ENCODE results near the gene ITPR1.

Gene ITPR1

DNA sequence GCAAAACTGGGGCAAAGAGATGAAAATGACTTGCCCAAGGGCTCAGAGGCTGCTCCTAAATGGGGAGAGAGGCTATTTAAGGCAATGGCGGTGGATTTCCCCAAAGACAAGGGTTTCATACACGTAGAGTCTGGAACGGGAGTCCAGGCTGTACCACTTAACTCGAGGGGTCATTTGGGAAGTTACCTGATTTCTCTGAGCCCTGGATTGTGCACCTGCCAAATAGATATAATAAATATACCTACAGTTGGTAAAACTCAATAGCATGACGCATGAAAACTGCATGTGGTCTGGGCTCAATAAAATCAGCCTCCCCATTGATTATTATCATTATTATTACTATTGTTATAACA lies 1.3 kb upstream of the ITPR1 start:
- DNase-seq (ENCODE audit: low spot score), result no peak

DNA sequence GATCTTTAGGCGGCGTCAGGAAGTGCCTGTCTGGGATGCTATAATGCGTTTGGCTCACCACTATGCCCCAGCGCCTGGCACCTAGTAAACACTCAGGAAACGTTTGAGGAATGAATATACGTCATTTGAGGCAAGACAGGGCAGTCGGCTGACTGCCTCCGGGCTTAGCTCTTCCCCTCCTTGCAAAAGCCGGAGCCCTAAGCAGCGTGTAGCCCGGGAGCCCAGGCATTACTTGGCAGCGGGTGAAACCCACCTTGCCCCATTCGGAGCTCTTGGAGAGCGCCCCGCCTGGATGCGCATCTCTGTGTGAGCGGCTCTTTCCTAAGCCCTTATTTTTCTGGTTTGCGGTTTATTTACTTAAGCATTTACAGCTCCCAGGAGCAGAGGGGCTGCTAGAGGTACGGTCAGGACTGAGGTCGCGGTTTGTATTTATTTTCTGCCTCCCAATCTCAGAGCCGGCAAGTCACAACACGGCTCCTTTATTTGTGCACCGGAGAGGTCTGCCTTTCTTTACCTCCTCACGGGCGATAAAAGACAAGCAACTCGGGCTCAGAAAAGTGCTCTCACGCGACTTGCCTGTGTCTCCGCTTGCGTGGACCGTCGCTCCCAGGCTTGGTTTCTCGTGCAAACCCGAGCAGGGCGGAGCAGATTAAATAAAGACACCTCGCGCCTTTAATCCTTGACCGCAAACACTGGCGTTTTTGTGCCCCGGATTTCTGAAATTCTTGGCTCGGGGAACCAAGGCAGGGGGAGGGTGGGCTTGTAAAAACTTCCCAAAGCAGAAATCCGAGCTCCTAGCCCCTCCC lies 737 bp upstream of the ITPR1 start:
- peak; percentile 64 for DNase-seq (ENCODE audit: low spot score)

DNA sequence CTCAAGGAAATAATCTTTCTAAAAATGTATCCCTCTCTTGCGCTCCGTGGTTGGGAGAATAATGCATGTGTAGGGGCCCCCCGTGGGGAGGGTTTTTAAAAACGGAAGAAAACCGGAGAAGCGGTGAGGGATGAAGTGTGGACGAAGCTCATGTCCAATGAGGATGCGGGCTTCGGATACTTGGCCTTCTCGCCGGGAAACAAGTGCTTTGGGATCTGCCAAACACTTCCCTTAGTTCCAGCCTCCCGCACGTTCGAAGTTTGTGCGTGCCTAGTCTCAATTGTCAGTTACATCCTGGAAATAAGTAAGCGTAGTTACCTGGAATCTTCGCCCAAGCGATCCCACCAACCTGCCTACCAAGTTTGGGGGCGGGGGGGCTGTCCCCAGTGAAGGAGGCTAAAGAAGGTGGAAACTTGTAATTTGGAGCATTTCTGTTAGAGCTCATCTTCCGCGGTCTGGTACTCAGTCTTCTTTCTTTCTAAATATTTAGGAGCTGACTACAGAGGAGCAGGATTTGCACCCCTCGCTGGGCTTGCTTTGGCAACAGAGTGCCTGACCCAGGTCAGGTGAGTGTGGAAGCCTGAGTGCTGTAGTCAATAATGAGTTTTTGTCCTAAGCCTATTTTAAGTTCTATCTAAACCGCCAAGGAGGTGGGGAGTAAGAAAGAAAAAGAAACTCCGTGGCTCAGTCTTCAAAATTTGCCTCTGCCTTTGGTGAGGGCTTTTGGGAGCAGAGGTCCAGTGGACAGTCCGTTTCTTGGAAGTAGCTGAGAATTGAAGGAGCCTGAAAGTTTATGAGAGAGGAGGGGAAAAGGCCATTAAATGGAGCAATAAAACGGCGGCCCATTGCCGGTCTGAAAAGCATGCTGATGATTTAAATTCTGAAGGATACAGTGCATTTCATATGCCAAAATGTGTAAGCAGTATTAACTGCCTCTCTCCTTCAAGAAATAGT lies 1.1 kb downstream of the ITPR1 start:
- DNase-seq (ENCODE audit: low spot score), result peak; percentile 54

DNA sequence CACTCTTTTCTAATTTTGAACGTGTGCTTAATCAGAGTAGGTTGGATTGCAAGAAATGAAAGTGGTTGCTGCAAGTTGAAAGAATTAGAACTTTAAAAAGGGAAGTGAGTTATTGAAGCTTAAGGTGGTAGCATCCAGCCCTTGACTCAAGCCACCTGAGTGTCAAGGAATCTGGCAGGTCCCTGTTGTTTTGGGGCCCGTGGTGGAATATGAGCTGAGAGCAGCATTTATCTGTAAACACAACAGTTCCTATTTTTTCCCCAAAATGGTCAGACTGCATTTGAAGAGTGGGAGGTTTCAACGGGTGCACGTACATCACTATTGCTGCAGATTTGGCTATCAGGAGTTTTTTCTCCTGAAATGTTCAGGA lies 1.7 kb downstream of the ITPR1 start:
- DNase-seq (ENCODE audit: low spot score), result no peak

DNA sequence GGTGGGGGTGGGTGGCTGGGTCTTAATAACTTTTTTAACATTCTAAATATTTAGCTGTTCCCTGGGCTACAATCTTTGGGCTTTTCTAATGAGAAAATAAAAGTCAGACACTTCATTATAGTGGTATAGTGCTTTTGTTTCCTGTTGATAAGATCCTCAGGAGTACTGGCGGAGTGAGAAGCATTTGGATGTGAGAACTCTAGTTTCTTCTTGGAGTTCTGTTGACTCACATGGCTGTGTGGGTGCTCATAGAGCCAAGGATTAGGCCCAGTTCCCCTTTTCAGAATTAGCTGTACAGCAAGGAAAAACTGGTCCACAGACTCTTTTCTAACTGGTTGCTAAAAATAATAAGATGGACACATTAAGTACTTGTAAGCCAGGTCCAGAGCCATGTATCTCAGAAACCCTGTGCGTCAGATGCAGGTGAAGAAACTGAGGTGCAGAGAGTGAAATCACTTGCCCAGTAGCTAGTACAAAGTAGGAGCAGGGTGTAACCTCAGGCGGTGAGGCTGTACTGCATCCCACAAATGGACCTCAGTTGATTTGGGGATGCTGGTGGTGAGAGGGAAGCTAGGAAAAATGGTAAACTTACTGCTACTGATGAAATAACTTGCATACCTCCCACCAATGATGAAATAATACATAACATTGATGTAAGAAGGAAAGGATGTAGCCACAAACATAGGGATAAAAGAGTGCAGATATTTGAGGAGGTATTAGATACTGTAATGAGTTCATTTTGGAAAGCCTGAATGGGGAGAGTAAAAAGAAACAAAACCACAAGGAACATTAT lies 2.3 kb downstream of the ITPR1 start:
- no peak for DNase-seq (ENCODE audit: low spot score)

DNA sequence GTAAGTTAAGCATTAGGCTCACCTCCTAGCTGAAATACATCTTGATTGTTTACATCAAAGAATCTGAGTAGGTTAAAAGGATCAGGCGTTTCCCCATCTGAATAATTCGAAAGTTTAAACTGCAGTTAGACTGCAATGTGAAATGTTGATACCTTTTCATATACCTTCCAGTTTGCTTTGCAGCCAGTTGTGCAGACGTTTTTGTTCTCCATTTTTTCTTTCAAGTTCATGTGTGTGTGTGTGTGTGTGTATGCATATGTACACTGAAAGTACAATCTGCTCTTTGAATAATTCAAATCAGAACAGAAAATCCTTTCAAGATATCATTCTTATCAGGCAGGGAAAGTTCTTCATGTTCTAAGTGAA lies 2.9 kb downstream of the ITPR1 start:
- no peak for DNase-seq (ENCODE audit: low spot score)

DNA sequence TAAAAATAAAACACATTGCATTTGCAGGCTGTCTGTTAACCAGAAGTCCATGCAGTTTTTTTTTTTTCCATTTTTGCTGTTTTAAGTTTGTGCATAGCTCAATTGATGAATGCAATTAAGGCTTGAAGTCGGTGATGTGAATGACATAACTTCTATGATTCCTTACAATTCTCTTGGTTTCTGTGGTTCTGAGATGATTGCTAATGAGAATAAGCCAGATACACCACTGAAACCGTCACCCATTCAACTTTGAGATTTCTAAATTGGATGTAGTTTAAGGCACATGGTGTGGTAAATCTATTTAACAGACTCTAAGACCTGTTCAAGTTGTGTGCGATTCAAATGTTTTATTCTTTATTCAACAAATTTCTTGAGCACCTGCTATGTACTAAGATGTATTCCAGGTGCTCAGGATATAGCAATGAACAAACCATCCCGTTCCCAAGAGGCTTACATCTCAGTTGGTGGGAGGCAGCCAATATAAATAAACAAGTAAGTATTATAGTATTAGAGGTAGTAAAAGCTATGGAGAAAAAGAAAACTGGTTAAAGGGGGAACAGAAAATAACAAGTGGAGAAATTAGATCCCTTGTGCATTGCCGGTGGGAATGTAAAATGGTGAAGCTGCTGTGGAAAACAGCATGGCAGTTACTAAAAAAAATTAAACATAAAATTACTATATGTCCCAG lies 4.0 kb downstream of the ITPR1 start:
- DNase-seq (ENCODE audit: low spot score), result no peak

DNA sequence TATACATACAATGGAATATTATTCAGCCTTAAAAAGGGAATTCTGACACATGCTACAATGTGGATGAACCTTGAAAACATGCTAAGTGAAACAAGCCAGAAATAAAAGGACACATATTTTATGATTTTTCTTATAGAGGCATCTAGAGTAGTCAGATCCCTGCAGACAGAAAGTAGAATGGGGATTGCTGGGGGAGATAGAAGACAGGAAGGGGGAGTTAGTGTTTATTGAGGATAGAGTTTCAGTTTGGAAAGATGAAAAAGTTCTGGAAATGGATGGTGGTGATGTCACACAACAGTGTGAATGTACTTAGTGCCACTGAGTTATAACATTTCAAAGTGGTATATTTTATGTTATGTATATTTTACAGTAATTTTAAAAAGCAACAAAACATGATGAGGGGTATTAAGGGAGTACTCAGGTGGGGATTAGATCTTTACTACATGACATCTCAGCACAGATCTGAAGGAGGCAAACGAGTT lies 4.7 kb downstream of the ITPR1 start:
- no peak for DNase-seq (ENCODE audit: low spot score)

DNA sequence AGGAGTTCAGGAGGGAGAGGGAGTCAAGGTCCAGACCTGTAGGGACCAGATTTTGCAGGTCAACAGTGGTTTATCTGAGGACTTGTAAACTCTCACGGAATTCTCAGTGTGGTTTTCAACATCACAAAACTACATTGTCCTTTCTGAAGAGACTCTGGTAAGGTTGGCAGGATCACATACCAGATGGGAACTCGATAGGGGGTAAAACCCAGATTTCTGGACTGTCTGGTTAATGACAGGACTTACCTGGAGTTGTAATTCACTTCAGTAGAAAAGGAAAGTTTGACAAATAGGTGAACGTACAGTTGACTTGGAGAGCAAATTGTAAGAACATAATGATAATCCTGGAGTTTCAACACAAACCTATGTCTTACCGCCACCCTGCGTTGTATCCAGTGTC lies 5.3 kb downstream of the ITPR1 start:
- DNase-seq (ENCODE audit: low spot score), result no peak

DNA sequence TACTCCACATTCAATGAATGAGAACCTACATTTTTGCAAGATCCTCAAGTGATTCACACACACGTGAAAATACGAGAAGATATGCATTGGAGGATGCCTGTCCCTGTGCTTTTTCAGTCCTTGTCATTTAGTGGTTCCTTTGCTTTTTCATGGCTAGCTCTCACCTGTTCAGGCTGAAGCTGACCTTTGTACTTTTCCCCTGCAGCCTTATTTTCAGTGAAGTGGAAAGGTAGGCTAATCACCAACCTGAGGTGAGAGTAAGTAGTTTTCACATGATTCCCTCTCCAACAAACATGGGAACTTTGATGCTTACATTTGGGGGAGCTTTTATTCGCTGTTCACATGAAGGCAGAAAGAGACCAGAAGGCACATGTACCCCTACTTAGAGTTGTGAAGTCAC lies 8.3 kb downstream of the ITPR1 start:
- DNase-seq (ENCODE audit: low spot score), result no peak

DNA sequence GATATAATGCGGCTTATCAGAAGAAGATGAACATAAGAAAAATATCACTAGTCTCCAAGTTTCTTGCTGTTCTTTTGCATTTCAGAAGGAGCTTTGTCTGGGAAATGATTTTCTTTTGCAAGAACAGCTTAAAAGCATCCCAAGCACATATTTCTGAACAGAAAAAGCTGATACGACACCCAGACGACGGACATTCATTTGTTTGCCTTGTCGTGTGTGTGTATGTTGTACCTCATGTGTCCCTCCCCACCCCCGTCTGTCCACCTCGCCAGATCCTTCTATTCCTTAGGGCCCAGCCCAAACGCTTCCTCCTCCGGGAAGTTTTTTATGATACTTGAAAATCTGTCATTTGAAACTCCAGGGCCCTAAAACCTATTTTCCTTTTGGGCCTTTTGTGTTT lies 8.8 kb downstream of the ITPR1 start:
- DNase-seq (ENCODE audit: low spot score), result no peak

DNA sequence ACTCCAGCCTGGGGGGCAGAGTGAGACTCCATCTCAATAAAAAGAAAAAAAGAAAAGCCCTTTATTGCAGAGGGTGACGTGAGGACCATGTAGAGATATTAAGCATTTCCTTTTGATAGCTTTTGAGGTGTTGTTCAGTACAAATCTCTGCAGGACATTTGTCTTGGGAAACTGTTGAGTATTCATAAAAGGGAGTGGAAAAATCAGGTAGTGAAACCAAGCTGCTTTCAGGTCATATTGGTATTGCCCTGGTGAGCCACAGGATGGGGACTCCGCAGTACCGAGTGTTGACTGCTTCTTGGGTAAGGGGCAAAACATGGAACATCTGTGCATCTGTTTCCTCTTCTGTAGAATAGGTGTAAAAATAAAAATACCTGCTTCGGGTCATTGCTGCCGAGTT lies 9.9 kb downstream of the ITPR1 start:
- no peak for DNase-seq (ENCODE audit: low spot score)

DNA sequence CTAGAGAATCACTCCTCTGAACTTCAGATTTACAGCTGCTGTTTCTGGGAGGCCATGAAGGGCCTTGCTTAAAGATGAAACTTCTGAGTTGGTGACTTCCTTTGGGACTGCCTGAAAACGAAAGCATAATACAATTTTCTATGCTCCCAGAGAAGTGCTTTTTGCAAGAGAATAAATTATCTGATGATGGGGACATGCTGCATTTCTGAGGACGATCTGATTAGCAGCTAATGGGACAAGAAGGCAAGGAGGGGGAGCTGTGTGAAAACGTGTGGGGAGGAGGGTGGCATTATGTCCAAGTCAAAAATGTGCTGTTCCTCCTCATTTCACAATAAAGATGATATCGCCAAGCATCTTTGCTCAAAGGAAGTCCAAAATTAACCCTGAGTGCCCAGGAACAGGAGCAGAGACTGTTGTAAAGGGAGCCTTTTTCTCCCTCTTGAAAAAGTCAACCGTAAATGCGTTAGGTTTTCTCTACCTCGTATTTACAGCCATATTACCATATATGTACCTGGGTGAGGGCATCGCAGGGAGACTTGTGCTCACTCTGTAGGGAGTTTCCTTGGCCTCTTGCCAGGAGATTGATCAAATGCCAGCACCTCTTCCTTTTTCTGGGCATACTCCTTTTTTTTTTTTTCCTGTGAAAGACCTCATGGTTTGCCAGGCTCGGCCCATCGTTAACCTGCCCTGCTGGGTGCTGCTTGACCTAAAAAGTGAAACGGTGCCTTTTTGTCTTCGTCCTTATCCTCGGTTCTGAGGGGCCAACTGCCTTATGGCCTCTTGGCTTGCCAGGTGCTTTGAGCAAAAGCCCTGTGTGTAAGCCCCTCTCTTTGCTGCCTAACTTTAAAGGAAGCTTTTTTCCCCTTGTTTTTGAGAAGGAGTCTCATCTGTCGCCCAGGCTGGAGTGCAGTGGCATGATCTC lies 11.5 kb downstream of the ITPR1 start:
- no peak for DNase-seq (ENCODE audit: low spot score)

DNA sequence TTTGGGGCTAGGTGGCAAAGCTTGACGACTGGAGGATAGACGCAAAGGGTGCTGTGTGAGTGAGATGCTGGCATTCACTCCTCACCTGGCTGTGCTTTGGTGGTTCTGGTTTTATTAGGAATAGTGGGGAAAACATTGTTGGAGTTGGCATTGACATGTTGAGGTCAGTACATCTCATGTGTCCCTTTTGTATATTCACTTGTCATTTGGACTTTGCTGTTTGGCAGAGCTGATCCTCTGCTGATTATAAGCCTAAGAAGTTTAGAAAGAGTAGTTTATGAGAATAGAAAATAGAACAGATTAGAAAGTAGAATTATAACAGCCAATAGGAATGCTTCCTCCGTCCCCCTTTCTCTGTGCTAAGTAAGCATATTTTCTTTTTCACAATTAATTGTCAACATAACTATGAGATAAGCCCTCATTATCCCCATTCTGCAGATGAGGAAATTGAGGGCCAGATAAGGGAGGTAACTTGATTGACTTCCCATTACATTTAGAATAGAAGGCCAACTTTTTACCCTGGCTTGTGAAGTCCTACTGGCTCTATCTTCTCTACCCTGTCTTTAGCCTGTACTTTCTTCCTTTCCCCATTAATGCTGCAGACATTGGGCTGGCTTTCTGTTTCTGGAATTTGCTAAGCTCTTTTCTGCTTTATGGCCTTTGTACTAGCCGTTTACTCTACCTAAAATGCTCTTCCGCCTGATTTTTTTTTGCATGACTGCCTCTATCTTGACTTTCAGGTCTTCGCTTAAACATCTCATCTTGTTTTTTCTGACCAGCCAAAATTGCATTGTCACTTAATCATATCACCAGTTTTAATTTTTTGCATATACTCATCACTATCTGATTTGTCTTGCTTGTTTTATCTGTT lies 12.8 kb downstream of the ITPR1 start:
- no peak for DNase-seq (ENCODE audit: low spot score)

DNA sequence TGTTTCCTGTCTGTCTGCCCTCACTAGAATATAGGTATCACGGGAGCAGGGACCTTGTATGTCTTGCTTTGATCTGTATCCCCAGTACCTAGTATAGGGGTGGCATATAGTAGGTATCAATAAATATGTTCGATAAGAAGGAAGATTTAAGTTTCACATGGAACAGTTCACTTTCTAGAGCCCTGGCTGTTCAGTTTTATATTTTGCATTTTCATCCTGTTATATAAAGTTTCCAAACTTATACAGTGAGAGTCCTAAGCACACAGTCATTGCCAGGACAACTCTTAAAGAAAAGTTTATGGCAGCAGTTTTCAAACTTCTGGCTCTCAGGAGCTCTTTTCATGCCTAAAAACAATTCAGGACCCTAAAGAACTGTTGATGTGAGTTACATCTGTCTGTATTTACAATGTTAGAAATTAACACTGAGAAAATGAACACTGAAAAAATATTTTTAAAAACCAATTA lies 13.4 kb downstream of the ITPR1 start:
- no peak for DNase-seq (ENCODE audit: low spot score)

DNA sequence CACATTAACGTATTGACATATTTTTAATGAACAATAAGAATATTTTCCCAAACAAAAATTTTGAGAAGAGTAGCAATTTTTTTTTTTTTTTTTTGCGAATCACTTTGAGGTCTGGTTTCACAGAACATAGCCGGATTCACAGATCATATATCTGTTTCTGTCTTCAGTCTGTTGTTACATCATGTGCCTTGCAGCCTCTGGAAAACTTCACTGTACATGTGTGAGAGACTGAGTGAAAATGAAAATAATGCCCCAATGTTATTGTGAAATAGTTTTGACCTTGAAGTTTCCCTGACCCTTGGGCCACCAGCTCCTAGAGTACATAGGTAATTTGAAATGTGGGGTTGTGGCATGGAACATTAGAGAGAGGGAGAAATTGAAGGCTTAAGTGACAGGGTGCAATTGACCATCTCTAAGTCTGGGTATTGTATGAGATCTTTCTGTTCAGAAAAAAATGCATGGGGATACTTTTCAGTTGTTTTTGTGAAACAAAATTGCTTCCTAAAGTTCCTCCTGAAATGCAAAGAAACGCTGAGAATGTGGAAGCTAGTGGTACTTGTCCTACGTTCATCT lies 14.0 kb downstream of the ITPR1 start:
- DNase-seq (ENCODE audit: low spot score), result no peak

DNA sequence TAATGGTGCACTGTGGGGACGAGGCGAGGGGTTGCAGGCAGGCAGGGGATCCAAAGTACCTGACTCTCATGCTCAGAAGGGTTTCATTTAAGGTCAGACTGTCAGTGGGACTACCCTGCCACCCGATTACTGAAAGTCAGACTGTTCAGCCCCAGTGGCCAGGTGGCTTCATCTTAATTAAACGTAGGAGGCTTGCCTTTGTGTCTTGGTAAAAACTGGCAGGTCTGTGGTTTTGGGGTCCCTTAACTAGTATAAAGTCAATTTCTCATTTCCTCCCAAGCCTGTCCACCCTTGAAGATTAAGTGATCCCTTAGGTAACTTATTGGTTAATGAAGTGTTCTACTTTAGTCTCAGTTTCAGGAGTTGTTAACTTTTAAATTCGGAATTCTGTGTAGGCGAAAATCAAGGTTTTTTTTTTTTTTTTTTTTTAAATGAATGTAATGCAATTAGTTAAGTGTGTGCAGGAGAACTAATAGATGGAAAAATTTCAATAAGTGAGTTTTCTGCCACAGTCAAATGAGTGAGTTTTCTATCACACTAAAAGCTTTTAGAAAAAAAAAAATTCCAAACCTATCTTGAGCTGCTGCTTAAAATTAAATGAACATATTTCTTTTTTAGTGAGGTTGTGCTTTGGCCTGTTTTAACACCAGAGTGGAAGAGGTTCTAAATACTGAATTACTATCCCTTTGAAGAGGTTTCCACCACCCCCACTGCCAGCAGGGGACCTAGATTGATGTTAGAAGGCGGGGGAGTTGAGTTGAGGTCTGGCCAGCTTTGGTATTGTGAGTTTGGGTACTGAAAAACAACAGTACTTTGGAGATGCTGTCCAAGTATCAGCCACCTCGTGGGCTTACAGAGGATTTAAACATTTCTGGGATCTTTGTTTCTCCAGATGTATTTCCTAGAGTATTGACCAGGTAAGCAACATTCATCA lies 15.2 kb downstream of the ITPR1 start:
- DNase-seq (ENCODE audit: low spot score), result no peak

DNA sequence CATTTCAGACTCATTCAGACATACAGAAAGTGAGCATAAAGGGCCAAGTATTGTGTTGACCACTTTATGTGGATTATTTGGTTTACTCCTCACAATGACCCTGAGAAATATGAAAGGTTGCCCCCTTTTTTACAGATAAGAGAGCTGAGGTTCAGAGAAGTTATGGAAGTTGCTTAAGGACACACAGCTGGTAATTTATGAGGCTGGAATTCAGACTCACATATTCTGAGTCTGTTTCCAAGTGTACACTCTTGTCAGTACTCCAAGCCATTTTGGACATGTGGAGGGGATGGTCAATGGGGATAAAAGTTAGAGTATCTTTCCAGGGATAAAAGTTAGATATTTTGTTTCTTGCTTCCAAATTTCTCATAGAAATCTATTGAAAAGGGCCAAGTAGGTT lies 15.9 kb downstream of the ITPR1 start:
- no peak for DNase-seq (ENCODE audit: low spot score)

Measured in ecto neural progenitor cell (in vitro differentiated cells).